ENCODE data around the gene UST. TPM values are rescaled to one million over a fixed set of nuclear protein-coding genes. Genes with fewer than 3 reads are reported as not detected.
"Not testable (repeated sequence)": the region's sequence is repeated elsewhere in the genome, so short reads cannot be mapped to it uniquely, and the experiment has no call there.

UST gene
- total RNA-seq, 1 donor, result 1.6 TPM

GRCh38 chr6:148735989-148736388 lies 10.8 kb upstream of the UST start:
- DNase-seq (ENCODE audit: low read depth in 2 of 3, low spot score in 2 of 3), result no peak

DNA sequence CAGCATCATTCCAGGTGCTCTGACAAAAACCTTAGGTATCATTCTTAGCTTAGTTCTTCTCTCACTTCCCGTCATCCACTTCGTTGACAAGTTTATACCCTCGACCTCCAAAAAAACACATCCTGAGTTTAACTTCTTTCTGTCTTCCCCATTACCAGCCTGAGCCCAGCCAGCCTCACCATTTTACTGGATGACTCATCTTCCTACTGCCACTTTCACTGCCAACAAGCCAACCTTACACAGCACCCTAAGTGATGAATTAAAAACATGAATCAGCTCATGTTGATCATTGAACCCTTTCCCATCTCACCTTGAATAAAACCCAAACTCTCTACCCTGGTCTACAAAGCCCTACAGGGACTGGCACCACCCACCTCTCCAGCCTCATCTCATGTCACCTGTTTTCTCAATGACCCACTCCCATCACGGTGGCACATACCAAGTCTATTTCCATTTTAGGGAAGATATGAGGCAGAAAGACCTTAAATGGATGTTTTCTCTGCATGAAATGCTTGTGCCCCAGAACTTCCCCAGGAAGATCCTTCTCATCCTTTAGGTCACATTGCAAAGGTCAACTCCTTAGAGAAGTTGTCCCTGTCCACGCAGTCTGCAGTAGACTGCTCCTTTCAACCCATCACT lies 9.9 kb upstream of the UST start:
- no peak for DNase-seq (ENCODE audit: low read depth in 2 of 3, low spot score in 2 of 3)

- no peak for DNase-seq (ENCODE audit: low read depth in 2 of 3, low spot score in 2 of 3)
These were observed 9.0 kb upstream of the UST start for GRCh38 chr6:148737806-148738205.

- peak in 1 of 3 donors; percentile 45 for DNase-seq (ENCODE audit: low read depth in 2 of 3, low spot score in 2 of 3)
These were observed 7.6 kb upstream of the UST start for GRCh38 chr6:148738946-148739821.

- peak in 1 of 3 donors; percentile 8 for DNase-seq (ENCODE audit: low read depth in 2 of 3, low spot score in 2 of 3)
These were observed 7.1 kb upstream of the UST start for GRCh38 chr6:148739822-148740128.

DNA sequence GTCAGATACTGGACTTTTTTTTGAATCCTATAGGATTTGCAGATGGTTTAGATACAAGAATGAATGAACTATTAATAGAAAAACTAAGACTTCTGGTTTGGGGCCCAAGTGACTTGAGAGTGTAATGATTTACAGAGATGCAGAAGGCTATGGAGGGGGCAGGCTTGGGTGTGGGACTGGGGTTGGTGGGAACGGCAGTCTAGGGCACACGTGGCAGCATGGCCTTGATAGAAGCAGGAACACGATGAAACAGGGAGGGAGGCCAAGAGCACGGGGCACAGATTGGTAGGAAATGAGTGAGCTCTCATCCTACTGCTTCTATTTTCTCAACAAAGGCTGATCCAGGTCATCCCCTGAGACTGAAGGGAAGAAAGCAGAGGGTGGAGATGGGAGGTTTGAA lies 3.4 kb upstream of the UST start:
- DNase-seq (ENCODE audit: low read depth in 2 of 3, low spot score in 2 of 3), result no peak

- DNase-seq (ENCODE audit: low read depth in 2 of 3, low spot score in 2 of 3), result no peak
These were observed 904 bp upstream of the UST start for GRCh38 chr6:148745926-148746325.

DNA sequence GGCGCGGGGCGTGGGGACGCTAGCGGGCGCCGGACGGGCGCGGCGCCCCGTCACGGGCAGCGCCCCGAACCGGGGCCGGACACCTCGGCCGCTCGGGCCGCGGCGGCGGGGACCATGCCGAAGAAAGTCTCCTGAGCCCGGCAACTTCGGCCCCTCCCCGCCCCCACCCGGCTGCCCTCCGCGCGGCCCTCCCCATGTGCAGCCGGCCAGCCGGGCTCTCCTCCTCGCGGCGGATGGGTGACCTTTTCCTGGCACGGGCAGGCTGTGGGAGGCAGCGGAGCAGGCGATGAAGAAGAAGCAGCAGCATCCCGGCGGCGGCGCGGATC lies 278 bp downstream of the UST start:
- no peak for DNase-seq (ENCODE audit: low read depth in 2 of 3, low spot score in 2 of 3)

- peak; percentile 37 to 54 (median 53) for DNase-seq (ENCODE audit: low read depth in 2 of 3, low spot score in 2 of 3)
These were observed 788 bp downstream of the UST start for GRCh38 chr6:148747471-148748165.

DNA sequence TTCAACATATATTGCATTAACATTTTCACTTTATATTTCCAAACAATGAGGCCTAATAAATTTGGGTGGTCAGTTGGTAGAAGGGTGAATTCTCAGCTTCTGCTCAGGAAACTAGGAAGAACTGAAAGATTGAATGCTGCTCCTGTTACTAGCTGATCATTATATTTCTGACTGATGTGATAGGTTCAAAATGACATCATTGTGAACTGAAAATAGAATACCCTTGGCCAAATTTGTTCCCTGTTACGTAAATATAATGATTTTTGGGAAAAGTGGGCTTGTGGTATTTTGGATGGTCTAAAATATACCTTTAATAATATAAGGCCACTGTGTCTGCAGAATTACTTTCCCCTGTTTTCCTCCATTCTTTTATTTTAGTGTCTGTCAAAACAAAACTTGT lies 2.8 kb downstream of the UST start:
- DNase-seq (ENCODE audit: low read depth in 2 of 3, low spot score in 2 of 3), result no peak

GRCh38 chr6:148750838-148751792 lies 4.3 kb downstream of the UST start:
- DNase-seq (ENCODE audit: low read depth in 2 of 3, low spot score in 2 of 3), result no peak

DNA sequence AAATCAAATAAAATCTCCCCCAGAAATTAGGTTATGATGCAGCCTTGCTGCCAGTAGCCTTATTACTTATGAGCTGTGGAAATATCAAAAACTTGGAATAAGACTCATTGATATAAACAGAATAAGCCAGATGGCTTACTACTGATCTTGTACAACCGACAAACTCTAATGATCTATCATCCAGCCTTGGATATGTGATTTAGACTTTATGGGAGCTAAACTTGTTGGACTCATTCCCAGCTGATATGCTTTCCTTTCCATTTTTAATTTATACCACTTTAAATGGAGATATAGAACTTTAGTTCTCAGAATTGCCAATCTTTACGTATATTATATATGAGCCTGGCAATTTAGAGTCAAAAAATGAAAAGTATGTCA lies 5.0 kb downstream of the UST start:
- DNase-seq (ENCODE audit: low read depth in 2 of 3, low spot score in 2 of 3), result no peak

DNA sequence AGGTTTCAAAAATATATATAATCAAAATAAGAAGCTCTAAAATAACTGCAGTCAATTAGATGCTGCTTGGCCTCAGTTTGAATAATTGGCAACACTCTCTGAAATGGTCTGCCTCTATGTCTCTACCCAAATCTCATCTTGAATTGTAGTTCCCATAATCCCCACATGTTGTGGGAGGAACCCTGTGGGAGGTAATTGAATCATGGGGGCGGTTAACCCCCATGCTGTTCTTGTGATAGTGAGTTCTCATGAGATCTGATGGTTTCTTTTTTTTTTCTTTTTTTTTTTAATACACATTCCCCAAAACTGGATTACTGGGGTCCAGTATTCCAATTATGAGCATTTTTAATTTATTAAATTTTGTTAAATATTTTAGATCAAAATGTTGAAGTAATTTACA lies 8.5 kb downstream of the UST start:
- DNase-seq (ENCODE audit: low read depth in 2 of 3, low spot score in 2 of 3), result not testable (repeated sequence)

- peak in 1 of 3 donors; percentile 38 for DNase-seq (ENCODE audit: low read depth in 2 of 3, low spot score in 2 of 3)
These were observed 11.2 kb downstream of the UST start for GRCh38 chr6:148757944-148758480.

GRCh38 chr6:148758492-148758891 lies 11.7 kb downstream of the UST start:
- DNase-seq (ENCODE audit: low read depth in 2 of 3, low spot score in 2 of 3), result peak; percentile 5 to 75 (median 68)

DNA sequence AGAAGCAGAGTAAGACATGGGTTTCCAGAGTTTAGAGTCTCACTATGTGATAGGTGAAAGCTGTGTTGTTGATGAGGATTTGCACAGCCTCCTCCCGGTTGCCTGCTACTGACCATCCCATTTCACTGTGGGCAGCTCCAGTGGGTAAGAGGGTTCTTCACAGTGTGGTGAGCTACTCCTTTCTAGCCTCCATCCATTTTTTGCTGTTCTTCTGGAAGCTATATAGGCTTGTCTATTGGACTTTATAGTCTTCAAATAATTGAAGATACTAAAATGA lies 13.4 kb downstream of the UST start:
- no peak for DNase-seq (ENCODE audit: low read depth in 2 of 3, low spot score in 2 of 3)

DNA sequence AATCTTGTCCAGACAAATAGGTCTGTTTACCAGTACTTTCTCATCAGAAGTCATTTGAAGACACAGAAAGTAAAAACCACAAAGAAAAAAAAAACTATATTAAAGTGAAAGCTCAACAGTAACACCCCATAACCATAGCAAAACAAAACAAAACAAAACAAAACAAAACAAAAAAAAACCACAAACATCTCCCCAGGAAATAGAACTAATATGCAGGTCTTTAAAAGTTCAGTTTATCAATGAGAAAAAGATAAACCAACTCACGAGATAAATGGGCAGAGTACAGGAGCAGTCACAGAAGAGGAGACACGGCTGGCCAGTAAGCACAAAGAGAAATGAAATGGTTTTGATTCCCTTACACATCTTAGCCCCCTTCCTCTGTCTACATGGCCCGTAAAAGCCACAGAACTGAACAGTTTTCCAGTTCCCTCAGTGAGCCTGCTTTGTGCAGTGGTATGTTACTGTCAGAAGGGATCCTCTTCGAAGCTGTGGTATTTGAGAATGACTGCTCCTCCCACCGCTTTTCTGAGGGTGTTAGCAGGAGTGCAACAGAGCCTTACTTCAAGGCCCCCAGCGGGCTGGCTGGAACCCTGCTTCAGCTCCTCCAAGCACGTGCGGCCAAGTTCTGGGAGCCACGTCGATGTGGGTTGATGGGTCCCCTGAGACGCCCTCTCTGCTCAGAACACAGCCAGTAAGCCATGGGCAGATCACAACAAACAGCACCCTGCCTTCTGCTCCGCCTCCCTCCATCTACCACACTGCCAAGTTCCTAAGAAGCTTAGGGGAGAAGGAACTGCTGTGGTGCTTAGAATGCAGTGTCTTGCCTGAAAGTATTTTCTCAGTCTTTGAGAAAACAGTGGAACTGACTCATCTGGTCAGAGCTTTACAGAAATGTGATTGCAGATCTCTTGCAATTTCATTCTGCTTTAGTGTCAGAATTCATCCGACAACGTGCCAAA lies 14.0 kb downstream of the UST start:
- DNase-seq (ENCODE audit: low read depth in 2 of 3, low spot score in 2 of 3), result peak; percentile 28 to 39 (median 31)

DNA sequence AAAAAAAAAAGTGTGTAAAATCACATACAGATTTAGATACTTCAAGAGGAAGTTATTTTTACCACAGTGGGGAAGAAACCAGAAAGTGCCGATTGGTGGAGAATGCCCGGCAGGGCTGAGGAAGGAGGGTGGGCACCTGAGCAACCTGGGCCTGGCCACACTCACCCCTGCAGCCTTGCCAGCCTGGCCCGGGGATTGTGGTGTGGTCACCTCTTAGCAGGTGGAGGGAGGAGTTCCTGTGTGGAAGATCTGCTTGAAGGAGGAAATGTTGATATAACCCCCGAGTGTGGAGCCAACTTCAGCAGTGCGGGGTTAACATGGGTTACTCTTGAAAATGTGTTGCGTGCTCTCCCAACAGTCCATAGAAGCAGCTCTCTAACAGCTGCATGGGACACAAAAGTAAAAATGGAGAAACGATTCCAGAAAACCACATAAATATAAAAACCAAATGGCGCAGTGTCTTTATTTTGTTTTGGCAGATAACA lies 14.7 kb downstream of the UST start:
- DNase-seq (ENCODE audit: low read depth in 2 of 3, low spot score in 2 of 3), result peak in 2 of 3 donors; percentile 68 to 74

DNA sequence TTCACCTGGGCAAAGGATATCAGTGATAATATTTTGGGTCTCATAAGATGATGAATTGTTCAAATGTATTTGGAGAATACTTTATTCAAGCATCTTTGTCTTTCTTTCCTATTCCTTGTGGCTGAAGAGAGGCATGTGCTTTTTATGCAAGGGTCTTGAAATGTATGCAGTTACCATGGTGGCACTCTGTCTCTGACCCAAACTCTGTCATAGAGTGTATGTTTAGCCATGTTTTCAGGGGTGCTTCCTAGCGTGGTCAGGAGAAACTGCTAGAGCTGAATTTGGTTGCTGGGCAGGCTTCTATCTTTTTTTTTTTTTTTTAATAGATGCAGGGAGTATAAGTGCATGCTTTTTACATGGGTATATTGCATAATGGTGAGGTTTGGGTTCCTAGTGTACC lies 15.4 kb downstream of the UST start:
- no peak for DNase-seq (ENCODE audit: low read depth in 2 of 3, low spot score in 2 of 3)
